ENCODE measurements around the gene USP3.

USP3 gene

GRCh38 chr15:63476229-63476632, 28.2 kb upstream of the USP3 start:
- Histone ChIP-seq H2BK15ac (ENCODE audit: low read length) (no peak overlapping the region), H3K79me1 (ENCODE audit: low read depth, low read length) (no peaks in the 10 kb centered on the region), H2BK5ac (ENCODE audit: low read length) (no peak overlapping the region), H3K9ac (ENCODE audit: low read depth, low read length, poor library complexity) (no peak overlapping the region), H4K91ac (ENCODE audit: low read depth, low read length, poor library complexity) (no peak overlapping the region), H3K27me3 (ENCODE audit: control insufficient read depth in 3 of 3, insufficient read depth in 3 of 3, low read depth in 1 of 3, low read length in 3 of 3) (no peaks in the 10 kb centered on the region), H3K9me3 (replicated peaks in 1 of 2; ENCODE audit: control insufficient read depth in 2 of 2, insufficient read depth in 1 of 2, low read depth in 1 of 2, low read length in 2 of 2) (no peaks in the 10 kb centered on the region), H3K36me3 (replicated peaks in 1 of 2; ENCODE audit: control insufficient read depth in 2 of 2, insufficient read depth in 2 of 2, low read length in 2 of 2) (no peaks in the 10 kb centered on the region), H3K23ac (ENCODE audit: low read depth, low read length, poor library complexity) (no peak overlapping the region), H3K4ac (ENCODE audit: low read length) (no peak overlapping the region), H2AK5ac (ENCODE audit: low read depth, low read length) (peak overlapping the region; percentile 51), H3K18ac (ENCODE audit: low read length) (peak overlapping the region; percentile 61), H3K14ac (ENCODE audit: low read length) (no peak overlapping the region), H2BK120ac (ENCODE audit: low read depth, low read length) (no peak overlapping the region), H2BK12ac (ENCODE audit: low read length) (no peak overlapping the region), H3K4me3 (ENCODE audit: low read length in 2 of 2) (no peak overlapping the region), H3K27ac (replicated peaks; ENCODE audit: low read length) (no peak overlapping the region), H3K4me1 (ENCODE audit: control insufficient read depth in 2 of 2, insufficient read depth in 1 of 2, low read depth in 1 of 2, low read length in 2 of 2) (peaks cover 16 to 27% of the 10 kb centered on the region in 2 donors), H2AFZ (ENCODE audit: low read length) (peak overlapping the region; percentile 51), H3K4me2 (ENCODE audit: insufficient read depth, low read length, poor library complexity, severe bottlenecking) (no peak overlapping the region), H4K8ac (ENCODE audit: low read depth, low read length) (no peak overlapping the region)
- DNase-seq (ENCODE audit: low spot score): no peak
- no CpG with 5 or more reads among the region's 2 CpGs for WGBS, 2 donors (ENCODE audit: extremely low coverage in 2 of 2, insufficient read length in 2 of 2, insufficient replicate concordance in 1 of 2)

GRCh38 chr15:63478243-63478642, 26.1 kb upstream of the USP3 start:
- no peak overlapping the region for H4K8ac ChIP-seq (ENCODE audit: low read depth, low read length)
- no peaks in the 10 kb centered on the region for H3K27me3 ChIP-seq (ENCODE audit: control insufficient read depth in 3 of 3, insufficient read depth in 3 of 3, low read depth in 1 of 3, low read length in 3 of 3)
- H3K36me3 ChIP-seq (replicated peaks in 1 of 2; ENCODE audit: control insufficient read depth in 2 of 2, insufficient read depth in 2 of 2, low read length in 2 of 2): no peaks in the 10 kb centered on the region
- no CpG with 5 or more reads among the region's 6 CpGs for WGBS, 2 donors (ENCODE audit: extremely low coverage in 2 of 2, insufficient read length in 2 of 2, insufficient replicate concordance in 1 of 2)
- no peak for DNase-seq (ENCODE audit: low spot score)
- no peak overlapping the region for H3K9ac ChIP-seq (ENCODE audit: low read depth, low read length, poor library complexity)
- H3K9me3 ChIP-seq (replicated peaks in 1 of 2; ENCODE audit: control insufficient read depth in 2 of 2, insufficient read depth in 1 of 2, low read depth in 1 of 2, low read length in 2 of 2): no peaks in the 10 kb centered on the region
- H3K4me2 ChIP-seq (ENCODE audit: insufficient read depth, low read length, poor library complexity, severe bottlenecking): no peak overlapping the region
- H3K14ac ChIP-seq (ENCODE audit: low read length): no peak overlapping the region
- no peak overlapping the region for H2BK12ac ChIP-seq (ENCODE audit: low read length)
- no peak overlapping the region for H2BK120ac ChIP-seq (ENCODE audit: low read depth, low read length)
- no peak overlapping the region for H2BK5ac ChIP-seq (ENCODE audit: low read length)
- no peak overlapping the region for H2BK15ac ChIP-seq (ENCODE audit: low read length)
- no peak overlapping the region for H3K18ac ChIP-seq (ENCODE audit: low read length)
- H3K79me1 ChIP-seq (ENCODE audit: low read depth, low read length): no peaks in the 10 kb centered on the region
- H3K4me3 ChIP-seq (ENCODE audit: low read length in 2 of 2): no peak overlapping the region
- H3K4ac ChIP-seq (ENCODE audit: low read length): no peak overlapping the region
- H2AK5ac ChIP-seq (ENCODE audit: low read depth, low read length): no peak overlapping the region
- no peak overlapping the region for H3K23ac ChIP-seq (ENCODE audit: low read depth, low read length, poor library complexity)
- no peak overlapping the region for H3K27ac ChIP-seq (replicated peaks; ENCODE audit: low read length)
- H3K4me1 ChIP-seq (ENCODE audit: control insufficient read depth in 2 of 2, insufficient read depth in 1 of 2, low read depth in 1 of 2, low read length in 2 of 2): peaks cover 16 to 33% of the 10 kb centered on the region in 2 donors
- no peak overlapping the region for H4K91ac ChIP-seq (ENCODE audit: low read depth, low read length, poor library complexity)
- no peak overlapping the region for H2AFZ ChIP-seq (ENCODE audit: low read length)

GRCh38 chr15:63480441-63480821, 24.0 kb upstream of the USP3 start:
- H2AK5ac ChIP-seq (ENCODE audit: low read depth, low read length): no peak overlapping the region
- DNase-seq (ENCODE audit: low spot score): no peak
- no peak overlapping the region for H2BK5ac ChIP-seq (ENCODE audit: low read length)
- no peak overlapping the region for H2BK15ac ChIP-seq (ENCODE audit: low read length)
- no peak overlapping the region for H3K9ac ChIP-seq (ENCODE audit: low read depth, low read length, poor library complexity)
- no peak overlapping the region for H3K14ac ChIP-seq (ENCODE audit: low read length)
- H3K79me1 ChIP-seq (ENCODE audit: low read depth, low read length): no peaks in the 10 kb centered on the region
- no peak overlapping the region for H2BK120ac ChIP-seq (ENCODE audit: low read depth, low read length)
- H3K27me3 ChIP-seq (ENCODE audit: control insufficient read depth in 3 of 3, insufficient read depth in 3 of 3, low read depth in 1 of 3, low read length in 3 of 3): no peaks in the 10 kb centered on the region
- H2BK12ac ChIP-seq (ENCODE audit: low read length): no peak overlapping the region
- H3K36me3 ChIP-seq (replicated peaks in 1 of 2; ENCODE audit: control insufficient read depth in 2 of 2, insufficient read depth in 2 of 2, low read length in 2 of 2): no peaks in the 10 kb centered on the region
- H4K8ac ChIP-seq (ENCODE audit: low read depth, low read length): no peak overlapping the region
- no peak overlapping the region for H3K4me3 ChIP-seq (ENCODE audit: low read length in 2 of 2)
- H3K9me3 ChIP-seq (replicated peaks in 1 of 2; ENCODE audit: control insufficient read depth in 2 of 2, insufficient read depth in 1 of 2, low read depth in 1 of 2, low read length in 2 of 2): no peaks in the 10 kb centered on the region
- H3K4ac ChIP-seq (ENCODE audit: low read length): no peak overlapping the region
- H3K18ac ChIP-seq (ENCODE audit: low read length): no peak overlapping the region
- no peak overlapping the region for H3K4me2 ChIP-seq (ENCODE audit: insufficient read depth, low read length, poor library complexity, severe bottlenecking)
- no peak overlapping the region for H4K91ac ChIP-seq (ENCODE audit: low read depth, low read length, poor library complexity)
- H3K27ac ChIP-seq (replicated peaks; ENCODE audit: low read length): no peak overlapping the region
- H2AFZ ChIP-seq (ENCODE audit: low read length): no peak overlapping the region
- no peak overlapping the region for H3K23ac ChIP-seq (ENCODE audit: low read depth, low read length, poor library complexity)
- no CpG with 5 or more reads among the region's 2 CpGs for WGBS, 2 donors (ENCODE audit: extremely low coverage in 2 of 2, insufficient read length in 2 of 2, insufficient replicate concordance in 1 of 2)
- peaks cover 13 to 33% of the 10 kb centered on the region in 2 donors for H3K4me1 ChIP-seq (ENCODE audit: control insufficient read depth in 2 of 2, insufficient read depth in 1 of 2, low read depth in 1 of 2, low read length in 2 of 2)

GRCh38 chr15:63481105-63481810, 23.1 kb upstream of the USP3 start:
- Histone ChIP-seq H3K4me2 (ENCODE audit: insufficient read depth, low read length, poor library complexity, severe bottlenecking) (no peak overlapping the region), H2BK15ac (ENCODE audit: low read length) (no peak overlapping the region), H2BK5ac (ENCODE audit: low read length) (no peak overlapping the region), H4K8ac (ENCODE audit: low read depth, low read length) (no peak overlapping the region), H3K9ac (ENCODE audit: low read depth, low read length, poor library complexity) (no peak overlapping the region), H3K27ac (replicated peaks; ENCODE audit: low read length) (no peak overlapping the region), H3K4me3 (ENCODE audit: low read length in 2 of 2) (no peak overlapping the region), H2BK120ac (ENCODE audit: low read depth, low read length) (no peak overlapping the region), H3K27me3 (ENCODE audit: control insufficient read depth in 3 of 3, insufficient read depth in 3 of 3, low read depth in 1 of 3, low read length in 3 of 3) (no peaks in the 10 kb centered on the region), H2AFZ (ENCODE audit: low read length) (no peak overlapping the region), H3K23ac (ENCODE audit: low read depth, low read length, poor library complexity) (no peak overlapping the region), H3K18ac (ENCODE audit: low read length) (no peak overlapping the region), H3K4me1 (ENCODE audit: control insufficient read depth in 2 of 2, insufficient read depth in 1 of 2, low read depth in 1 of 2, low read length in 2 of 2) (peaks cover 8 to 27% of the 10 kb centered on the region in 2 donors), H4K91ac (ENCODE audit: low read depth, low read length, poor library complexity) (no peak overlapping the region), H2AK5ac (ENCODE audit: low read depth, low read length) (no peak overlapping the region), H3K9me3 (replicated peaks in 1 of 2; ENCODE audit: control insufficient read depth in 2 of 2, insufficient read depth in 1 of 2, low read depth in 1 of 2, low read length in 2 of 2) (no peaks in the 10 kb centered on the region), H3K14ac (ENCODE audit: low read length) (no peak overlapping the region), H3K4ac (ENCODE audit: low read length) (no peak overlapping the region), H3K36me3 (replicated peaks in 1 of 2; ENCODE audit: control insufficient read depth in 2 of 2, insufficient read depth in 2 of 2, low read length in 2 of 2) (no peaks in the 10 kb centered on the region), H3K79me1 (ENCODE audit: low read depth, low read length) (no peaks in the 10 kb centered on the region), H2BK12ac (ENCODE audit: low read length) (no peak overlapping the region)
- WGBS, 2 donors (ENCODE audit: extremely low coverage in 2 of 2, insufficient read length in 2 of 2, insufficient replicate concordance in 1 of 2): no CpG with 5 or more reads among the region's 3 CpGs
- DNase-seq (ENCODE audit: low spot score): no peak
